ENCODE data around the gene PIAS1.

PIAS1 gene

DNA sequence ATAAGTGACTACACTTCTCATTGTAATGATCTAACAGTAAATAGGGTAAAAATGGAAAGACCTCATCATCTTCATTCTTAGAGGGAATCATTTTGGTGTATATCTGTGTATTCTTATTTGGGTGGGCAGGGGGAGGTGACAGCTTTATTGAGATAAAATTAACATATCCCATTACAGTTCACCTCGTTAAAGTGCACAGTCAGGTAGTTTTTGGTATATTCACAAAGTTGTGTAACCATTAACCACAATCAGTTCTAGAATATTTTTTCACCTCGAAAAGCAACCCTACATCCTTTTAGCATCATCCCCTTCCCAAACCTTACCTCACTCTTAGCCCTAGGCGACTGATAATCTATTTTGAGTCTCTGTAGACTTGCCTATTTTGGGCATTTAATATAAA, 8.1 kb downstream of the PIAS1 start:
- FAIRE-seq, result no peak
- DNase-seq (ENCODE audit: insufficient read length, low spot score), result no peak
- TF ChIP-seq, protein P1, sequence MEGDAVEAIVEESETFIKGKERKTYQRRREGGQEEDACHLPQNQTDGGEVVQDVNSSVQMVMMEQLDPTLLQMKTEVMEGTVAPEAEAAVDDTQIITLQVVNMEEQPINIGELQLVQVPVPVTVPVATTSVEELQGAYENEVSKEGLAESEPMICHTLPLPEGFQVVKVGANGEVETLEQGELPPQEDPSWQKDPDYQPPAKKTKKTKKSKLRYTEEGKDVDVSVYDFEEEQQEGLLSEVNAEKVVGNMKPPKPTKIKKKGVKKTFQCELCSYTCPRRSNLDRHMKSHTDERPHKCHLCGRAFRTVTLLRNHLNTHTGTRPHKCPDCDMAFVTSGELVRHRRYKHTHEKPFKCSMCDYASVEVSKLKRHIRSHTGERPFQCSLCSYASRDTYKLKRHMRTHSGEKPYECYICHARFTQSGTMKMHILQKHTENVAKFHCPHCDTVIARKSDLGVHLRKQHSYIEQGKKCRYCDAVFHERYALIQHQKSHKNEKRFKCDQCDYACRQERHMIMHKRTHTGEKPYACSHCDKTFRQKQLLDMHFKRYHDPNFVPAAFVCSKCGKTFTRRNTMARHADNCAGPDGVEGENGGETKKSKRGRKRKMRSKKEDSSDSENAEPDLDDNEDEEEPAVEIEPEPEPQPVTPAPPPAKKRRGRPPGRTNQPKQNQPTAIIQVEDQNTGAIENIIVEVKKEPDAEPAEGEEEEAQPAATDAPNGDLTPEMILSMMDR (IDR thresholded peaks at IDR 0.05; ENCODE audit: insufficient read depth, missing control alignments), result no peak

DNA sequence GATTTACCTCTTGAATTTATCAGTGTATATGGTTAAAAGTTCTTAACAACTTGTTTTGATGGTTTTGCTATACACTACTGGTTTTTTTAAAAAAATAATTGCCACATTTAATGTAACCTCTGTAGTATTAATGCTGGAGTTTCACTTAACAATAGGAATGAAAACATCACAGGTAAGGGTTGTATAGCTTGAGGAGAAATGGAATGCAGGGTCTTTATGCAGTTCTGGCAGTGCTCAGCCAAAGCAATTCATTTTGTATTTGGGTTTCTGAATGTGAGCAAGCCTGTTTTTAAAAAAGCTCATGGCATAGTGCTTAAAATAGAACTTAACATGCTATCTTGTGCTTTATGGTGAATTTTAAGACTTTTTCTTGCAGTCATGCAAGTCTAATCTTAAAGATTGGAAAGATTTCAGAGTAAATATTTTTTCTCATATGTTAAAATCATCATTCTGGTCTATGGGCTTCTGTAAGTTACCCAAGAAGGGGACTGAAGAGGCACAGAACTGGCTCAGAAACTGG, 8.9 kb downstream of the PIAS1 start:
- DNase-seq (ENCODE audit: insufficient read length, low spot score), result no peak
- no peak for FAIRE-seq
- TF ChIP-seq, protein P1 (IDR thresholded peaks at IDR 0.05; ENCODE audit: insufficient read depth, missing control alignments), result no peak

DNA sequence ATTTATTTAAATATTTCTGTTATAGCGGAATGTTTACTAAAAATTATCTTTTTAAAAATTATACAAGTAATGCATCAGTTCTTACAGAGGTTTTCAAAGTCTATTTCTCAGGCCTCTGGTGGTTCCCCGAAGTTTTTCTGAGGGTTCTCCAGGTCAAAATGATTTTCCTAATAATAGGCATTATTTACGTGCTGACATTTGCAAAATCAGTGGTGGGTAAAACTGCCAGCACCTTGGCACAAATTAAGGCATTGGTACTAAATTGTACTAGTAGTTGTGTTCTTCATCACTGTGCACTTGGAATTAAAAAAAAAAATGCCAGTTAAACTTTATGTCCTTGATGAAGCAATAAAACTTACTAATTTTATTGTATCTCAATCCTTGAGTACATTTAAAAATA, 9.5 kb downstream of the PIAS1 start:
- TF ChIP-seq, protein P1 (IDR thresholded peaks at IDR 0.05; ENCODE audit: insufficient read depth, missing control alignments), result no peak
- DNase-seq (ENCODE audit: insufficient read length, low spot score) (no peak), FAIRE-seq (no peak)

DNA sequence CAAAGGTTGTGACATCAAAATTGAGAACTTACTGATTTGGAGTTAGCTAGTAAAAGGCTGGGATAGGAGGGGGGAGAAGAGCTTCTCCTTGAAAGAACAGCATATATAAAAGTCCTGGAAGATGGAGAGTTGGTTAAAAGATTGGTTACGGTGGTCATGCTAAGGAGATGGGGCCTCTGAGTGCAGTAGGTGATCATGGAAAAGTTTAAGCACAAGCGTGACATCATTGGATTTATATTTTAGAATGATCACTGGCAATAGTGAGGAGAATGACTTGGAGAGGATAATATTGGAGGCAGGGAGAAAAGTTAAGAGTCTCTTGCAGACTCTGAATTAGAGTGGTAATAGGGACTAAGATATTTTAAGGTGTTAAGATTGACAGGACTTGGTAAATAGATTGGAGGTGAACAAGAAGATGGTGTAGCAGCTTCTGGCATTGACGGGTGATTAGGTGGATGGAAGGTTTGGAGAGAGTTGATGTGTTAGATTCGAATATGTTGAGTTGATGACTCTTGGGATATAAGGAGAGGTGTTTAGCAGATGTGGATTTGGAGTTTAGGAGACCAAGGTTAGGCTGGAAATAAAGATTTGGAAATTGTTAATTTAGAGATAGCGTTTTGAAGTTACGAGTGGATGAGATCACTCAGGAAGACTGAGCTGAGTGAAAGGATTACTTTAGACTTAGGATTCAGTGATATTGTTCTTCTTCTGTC, 19.6 kb downstream of the PIAS1 start:
- FAIRE-seq (no peak), DNase-seq (ENCODE audit: insufficient read length, low spot score) (no peak)
- TF ChIP-seq, protein P1 (IDR thresholded peaks at IDR 0.05; ENCODE audit: insufficient read depth, missing control alignments), result no peak

DNA sequence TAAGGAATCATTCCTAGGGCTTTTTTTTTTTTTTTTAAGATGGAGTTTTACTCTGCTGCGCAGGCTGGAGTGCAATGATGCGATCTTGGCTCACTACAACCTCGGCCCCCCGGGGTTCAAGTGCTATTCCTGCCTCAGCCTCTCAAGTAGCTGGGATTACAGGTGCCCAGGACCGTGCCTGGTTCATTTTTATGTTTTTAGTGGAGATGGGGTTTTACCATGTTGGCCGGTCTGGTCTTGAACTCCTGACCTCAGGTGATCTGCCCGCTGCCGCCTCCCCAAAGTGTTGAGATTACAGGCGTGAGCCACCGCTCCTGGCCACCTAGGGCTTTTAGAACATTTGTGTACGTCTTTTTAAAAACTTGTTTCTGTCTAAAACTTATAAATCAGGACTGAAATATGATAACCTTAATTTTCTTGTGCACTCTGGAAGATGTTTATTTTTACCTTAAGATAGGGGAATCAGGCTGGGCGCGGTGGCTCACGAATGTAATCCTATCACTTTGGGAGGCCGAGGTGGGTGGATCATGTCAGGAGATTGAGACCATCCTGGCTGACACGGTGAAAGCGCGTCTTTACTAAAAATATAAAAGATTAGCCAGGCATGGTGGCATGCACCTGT, 21.8 kb downstream of the PIAS1 start:
- FAIRE-seq, result no peak
- TF ChIP-seq, protein P1 (IDR thresholded peaks at IDR 0.05; ENCODE audit: insufficient read depth, missing control alignments), result no peak
- no peak for DNase-seq (ENCODE audit: insufficient read length, low spot score)

DNA sequence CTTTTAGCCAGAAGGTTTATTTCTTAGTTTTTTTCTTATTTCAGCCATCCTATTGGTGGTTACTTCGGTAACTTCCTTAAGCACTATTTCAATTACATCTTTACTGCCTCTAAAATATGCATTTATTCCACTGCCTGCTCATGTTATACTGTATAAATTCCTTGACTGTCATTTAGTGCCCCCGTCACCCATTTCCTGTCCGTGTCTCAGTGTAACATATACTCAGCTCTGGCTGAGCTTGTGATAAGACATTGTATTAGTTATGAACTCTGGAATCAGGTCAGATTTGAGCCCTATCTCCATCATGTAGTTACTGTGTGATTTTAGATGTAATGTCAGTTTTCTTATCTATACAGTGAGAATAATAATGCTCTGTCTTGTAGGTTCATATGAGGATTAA, 24.2 kb downstream of the PIAS1 start:
- DNase-seq (ENCODE audit: insufficient read length, low spot score) (no peak), FAIRE-seq (no peak)

More for the DNA sequence above, 24.2 kb downstream of the PIAS1 start:
- TF ChIP-seq, protein P1 (IDR thresholded peaks at IDR 0.05; ENCODE audit: insufficient read depth, missing control alignments), result no peak

Measured in D721Med (cell line).